Nucleus accumbens (tissue), 56 donors: ENCODE data around the gene C1S.
"Not testable (repeated sequence)": the region's sequence is repeated elsewhere in the genome, so short reads cannot be mapped to it uniquely, and the experiment has no call there.

ENCODE experiments used
- DNase-seq, 56 donors: peaks; one replicate each; lab custom pipeline; 2025; lab: John Stamatoyannopoulos, UW

C1S gene

DNA sequence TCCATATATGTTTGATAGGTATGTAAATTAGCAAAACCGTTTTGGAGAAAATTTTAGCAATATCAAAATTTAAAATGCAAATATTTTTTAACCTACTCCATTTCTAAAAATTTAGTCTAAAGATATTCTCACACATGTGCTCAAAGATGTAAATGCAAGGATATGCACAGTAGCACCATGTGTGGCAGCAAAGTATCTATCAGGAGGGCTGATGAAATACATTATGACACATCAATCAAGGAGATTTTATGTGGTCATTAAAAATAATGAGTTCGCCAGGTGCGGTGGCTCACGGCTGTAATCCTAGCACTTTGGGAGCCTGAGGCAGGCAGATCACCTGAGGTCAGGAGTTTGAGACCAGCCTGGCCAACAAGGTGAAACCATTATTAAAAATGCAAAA is 39.7 kb downstream of the C1S start:
- no peak for DNase-seq

DNA sequence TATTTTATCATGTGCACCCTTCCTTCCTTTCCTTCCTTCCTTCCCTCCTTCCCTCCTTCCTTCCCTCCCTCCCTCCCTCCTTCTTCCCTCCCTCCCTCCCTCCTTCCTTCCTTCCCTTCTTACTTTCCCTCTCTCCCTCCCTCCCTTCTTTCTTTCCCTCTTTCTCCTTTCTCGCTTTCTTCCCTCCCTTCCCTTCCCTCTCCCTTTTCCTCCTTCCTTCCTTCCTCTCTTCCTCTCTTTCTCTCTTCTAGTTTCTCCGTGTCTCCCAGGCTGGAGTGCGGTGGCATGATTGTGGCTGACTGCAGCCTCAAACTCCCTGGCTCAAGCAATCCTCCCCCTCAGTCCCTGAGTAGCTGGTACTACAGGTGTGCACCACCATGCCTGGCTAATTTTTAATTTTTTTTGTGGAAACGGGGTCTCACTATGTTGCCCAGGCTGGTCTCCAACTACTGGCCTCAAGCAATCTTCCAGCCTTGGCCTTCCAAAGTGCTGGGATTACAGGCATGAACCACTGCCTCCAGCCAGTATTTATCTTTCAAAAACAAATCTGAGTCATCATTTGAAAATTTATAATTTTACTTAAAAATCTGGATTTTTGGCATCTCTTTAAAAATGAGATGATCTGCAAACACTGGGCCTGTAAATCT is 40.7 kb downstream of the C1S start:
- DNase-seq, result no peak

GRCh38 chr12:7101694-7102131 is 41.2 kb downstream of the C1S start:
- DNase-seq, result no peak

DNA sequence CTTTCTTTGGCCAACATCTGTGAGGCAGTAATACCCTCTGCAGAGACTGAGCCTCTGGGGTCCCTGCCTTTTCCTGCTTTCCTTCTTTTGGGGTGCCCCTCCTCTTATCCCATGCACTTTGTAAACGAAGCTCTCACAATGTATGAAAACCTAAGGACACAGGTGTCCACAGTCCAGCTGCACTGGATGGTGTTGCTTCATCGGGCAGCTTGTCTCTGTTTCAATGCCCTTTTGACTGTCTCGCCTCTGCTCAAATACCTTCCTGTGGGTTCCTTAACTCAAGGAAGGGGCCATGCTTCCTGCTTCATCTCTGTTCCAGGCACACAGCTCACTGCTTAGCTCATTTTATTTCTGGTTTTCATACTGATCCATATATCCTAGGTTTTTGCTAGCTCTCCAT is 42.1 kb downstream of the C1S start:
- no peak for DNase-seq

DNA sequence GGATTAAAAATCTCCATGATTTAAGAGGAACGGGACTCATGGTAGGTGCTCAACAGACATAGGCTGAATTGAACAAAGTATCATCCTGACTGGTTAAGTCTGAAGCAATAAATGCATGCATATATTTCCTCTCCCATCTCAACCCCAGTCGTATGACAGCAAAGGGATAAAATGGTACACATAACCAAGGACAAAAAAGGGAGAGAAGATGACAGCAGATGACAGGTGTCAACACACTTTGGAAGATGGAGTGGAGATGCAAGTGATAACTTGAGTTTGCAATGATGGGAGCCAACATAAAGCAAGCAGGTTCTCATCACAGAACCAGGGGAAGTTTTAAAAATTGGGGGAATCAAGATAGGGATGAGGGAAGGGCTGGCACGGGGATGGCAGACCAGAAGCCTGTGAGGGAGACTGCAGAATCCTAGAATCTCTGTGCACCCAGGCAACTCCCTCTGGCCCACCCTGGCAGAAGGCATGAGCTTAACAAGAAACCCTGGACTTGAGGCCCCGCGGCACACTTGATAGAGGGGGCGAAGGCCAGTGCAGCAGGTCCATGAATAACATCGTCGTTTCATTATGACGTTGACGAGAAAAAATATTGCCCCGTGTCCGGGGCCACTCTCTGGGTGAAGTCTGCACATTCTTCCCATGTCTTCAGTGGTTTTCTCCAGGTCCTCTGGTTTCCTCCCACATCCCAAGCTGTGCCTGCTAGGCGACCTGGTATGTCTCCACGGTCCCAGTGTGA is 43.5 kb downstream of the C1S start:
- DNase-seq, result no peak

DNA sequence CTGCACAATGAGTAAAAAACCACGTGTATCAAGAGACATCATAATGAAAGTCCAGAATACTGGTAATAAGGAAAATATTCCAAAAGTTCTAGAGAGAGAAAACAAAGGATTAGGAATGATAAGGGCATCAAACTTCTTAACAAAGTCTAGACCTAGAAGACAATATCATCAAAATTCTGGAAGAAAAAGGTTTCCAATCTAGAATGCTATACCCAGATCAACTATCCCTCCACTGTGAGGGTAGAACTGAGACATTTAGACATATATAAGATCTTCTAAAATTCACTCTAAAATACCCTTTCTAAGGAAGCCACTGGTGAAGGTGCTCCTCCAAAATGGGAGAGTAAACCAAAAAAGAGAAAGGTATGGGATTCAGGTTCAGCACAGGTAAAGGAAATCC is 45.6 kb downstream of the C1S start:
- no peak for DNase-seq

DNA sequence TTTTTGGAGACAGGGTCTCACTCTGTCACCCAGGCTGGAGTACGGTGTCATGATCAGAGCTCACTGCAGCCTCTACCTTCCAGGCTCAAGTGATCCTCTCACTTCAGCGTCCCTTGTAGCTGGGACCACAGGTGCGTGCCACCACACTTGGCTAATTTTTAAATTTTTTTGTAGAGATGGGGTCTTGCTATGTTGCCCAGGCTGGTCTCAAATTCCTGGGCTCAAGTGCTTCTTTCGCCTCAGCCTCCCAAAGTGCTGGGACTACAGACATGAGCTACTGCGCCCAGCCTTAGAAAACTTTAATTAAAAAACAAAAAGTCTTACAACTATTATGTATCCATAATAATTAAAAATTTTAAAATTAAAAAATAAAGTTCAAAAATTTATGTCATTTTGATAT is 46.7 kb downstream of the C1S start:
- DNase-seq, result not testable (repeated sequence)

DNA sequence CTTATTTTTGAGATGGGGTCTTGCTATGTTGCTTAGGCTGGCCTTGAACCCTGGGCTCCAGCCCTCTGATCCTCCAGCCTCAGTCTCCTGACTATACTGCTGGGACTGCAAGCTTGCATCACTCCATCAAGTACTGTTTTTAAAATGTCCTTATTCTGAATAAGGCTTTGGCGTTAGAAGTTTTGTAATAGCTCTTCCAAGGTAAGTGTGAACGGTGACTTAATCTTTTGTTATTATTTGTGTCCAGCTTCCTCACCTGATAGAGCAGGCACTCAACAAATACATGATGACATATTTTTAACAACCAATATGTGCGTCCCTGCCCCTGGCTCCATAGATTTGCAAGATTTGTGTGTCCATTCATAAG is 47.1 kb downstream of the C1S start:
- DNase-seq, result no peak

DNA sequence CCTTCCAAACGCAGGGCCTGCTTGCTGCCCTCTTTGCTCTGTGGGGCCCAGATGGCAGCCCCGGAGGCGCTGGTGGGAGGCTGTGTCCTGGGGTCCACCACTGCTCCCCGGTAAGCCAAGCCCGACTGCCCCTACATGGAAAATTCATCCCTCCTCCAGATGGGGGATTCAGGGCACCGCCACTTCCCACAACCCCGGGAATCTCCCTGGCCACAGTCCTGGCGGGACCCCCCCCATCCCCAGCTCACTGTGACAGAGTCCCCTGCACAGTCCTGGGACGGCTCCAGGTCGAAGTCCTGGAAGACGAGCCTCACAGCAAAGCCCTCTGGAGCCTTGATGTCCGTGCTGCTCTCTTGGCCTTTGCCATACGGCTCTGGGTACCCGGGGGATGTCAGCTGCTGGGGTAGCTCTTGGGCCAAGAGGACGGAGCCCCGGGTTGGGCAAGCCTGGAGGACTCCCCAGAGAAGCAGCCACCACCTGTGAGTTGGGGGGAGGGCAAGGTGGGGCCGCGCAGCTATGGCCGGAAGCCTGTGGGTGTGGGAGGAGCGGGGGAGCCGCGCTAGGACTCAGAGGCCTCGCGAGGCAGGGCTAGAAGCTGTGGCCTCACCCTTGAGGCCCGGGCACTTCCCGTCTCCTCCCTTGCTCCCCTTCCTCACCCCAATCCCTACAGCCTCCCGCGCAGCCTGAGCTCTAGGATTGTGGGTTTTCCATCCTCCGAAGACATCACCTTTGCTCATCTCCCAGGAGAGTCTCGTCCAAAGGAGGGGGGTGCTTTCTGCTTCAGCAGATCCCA is 47.7 kb downstream of the C1S start:
- DNase-seq, result peak in 12 of 56 donors; percentile 7 to 39 (median 27)

- peak in 48 of 56 donors; percentile 14 to 85 (median 52) for DNase-seq
These were observed 48.5 kb downstream of the C1S start, which contains the start of gene C1RL for GRCh38 chr12:7108796-7109571. Gene C1RL, minus strand, starts transcription at chr12:7109214. Its CDS starts 34 bp downstream, at chr12:7109180.

DNA sequence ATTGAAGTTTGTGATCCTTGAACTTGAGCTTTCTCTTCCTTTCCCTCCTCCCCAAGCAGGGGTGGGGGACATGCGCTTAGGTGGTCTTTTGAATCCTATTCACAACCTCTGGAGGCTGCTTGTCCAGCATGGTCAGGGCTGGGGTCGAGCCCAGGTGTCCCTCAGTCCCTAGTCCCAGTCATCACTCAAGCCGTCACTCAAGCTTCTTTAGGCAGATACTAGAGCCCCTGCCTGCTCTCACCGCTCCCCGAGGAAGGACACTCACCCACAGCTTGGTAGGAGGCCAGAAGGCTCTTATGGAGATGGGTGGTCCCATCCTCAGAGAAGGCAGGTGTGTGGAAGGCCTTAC is 49.0 kb downstream of the C1S start:
- DNase-seq, result no peak

GRCh38 chr12:7110661-7111060 is 50.1 kb downstream of the C1S start:
- no peak for DNase-seq

- no peak for DNase-seq
These were observed 51.5 kb downstream of the C1S start for GRCh38 chr12:7112041-7112440.

DNA sequence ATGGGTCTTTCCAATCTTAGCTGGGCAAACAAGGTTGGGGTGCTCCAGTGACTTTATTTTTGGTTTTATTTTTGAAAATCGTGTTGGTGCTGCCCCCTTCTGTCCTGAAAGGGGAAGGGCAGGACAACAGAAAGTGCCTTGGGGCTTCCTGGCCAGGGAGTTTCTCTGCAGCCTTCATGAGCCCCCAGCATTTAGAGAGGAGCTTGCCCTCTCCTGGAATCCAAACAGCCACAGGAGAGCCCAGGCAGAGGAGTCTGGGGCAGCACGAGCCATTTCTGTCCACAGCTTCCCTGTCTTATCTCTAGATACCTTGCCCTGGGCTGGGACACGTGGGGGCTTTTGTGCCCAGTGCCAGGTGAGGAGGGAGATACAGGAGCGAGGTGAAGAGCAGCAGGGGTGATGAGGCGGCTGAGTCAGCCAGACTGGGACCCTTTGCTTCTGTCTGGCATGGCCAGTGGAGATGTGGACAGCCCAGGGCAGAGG is 52.9 kb downstream of the C1S start:
- peak in 1 of 56 donors; percentile 16 for DNase-seq

DNA sequence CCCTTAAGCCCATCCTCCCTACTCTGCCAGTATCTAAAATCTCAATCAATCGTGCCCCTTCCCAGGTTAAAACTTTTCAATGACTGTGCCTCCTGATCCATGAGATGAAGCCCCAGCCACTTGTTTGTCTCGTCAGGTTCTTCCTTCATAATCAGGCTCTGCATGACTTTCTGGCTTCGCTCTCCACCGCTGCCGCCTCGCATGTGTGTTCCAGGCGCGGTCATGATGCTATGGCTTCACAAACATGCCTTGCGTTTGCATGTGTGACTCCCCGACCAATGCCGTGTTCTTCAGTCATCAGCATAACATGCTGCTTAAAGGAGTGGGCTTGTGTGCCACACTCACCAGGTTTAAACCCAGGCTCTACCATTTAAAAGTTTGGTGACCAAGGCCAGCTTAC is 53.5 kb downstream of the C1S start:
- DNase-seq, result no peak

DNA sequence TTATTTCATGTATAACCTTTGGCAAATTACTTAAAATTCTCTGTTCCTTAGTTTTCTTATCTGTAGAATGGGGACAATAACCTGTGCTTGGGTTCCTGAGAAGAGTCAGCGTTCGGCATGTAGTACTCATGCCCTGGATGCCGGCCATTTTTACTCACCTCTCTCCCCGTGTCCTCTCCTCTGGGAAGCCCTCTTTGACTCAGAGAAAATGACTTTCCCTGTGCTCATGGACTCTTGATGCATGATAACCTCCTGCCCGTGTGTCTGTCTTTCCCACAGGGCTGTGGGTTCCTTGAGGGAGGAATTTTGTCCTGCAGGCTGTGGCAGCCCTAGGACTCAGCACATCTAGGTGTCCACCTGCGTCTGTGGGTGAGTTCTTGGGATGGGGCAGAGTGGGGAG is 54.3 kb downstream of the C1S start:
- no peak for DNase-seq

- no peak for DNase-seq
These were observed 55.7 kb downstream of the C1S start for GRCh38 chr12:7116196-7116595.

GRCh38 chr12:7116916-7117315 is 56.4 kb downstream of the C1S start:
- no peak for DNase-seq

GRCh38 chr12:7117670-7118069 is 57.2 kb downstream of the C1S start:
- no peak for DNase-seq

DNA sequence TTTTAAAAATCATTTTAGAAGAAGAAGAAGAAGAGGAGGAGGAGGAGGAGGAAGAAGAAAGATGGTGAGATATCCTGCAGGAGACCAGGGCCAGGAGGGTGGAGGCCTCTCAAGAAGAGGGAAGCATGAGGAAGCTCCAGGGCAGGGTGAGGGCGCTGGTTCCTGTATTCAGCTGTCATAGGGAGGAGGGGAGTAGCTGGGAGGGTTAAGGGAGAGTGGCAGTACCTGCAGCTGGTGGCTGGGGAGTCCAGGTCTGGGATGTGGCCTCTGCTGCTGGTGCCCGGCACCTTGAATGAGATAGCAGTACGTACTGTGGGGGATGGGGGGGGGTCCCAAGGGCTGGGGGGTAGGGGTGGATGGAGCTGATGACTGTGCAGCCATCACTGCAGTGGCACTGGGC is 58.4 kb downstream of the C1S start:
- DNase-seq, result no peak

- DNase-seq, result no peak
These were observed 59.6 kb downstream of the C1S start for GRCh38 chr12:7120166-7120565.
